HG03565 (cell line): ENCODE measurements around the gene PIP5KL1.
A peak's percentile ranks its signal among the peaks of the same experiment; 100 is the strongest.

Experiments
- ATAC-seq: cut with Tn5 transposase; IDR thresholded peaks from one replicate; pipeline ENCODE4 v1.9.1; 2021; ENCODE audit warnings: mild to moderate bottlenecking, moderate library complexity; ENCODE audit not compliant: unreplicated experiment

Gene PIP5KL1, protein sequence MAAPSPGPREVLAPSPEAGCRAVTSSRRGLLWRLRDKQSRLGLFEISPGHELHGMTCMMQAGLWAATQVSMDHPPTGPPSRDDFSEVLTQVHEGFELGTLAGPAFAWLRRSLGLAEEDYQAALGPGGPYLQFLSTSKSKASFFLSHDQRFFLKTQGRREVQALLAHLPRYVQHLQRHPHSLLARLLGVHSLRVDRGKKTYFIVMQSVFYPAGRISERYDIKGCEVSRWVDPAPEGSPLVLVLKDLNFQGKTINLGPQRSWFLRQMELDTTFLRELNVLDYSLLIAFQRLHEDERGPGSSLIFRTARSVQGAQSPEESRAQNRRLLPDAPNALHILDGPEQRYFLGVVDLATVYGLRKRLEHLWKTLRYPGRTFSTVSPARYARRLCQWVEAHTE

DNA sequence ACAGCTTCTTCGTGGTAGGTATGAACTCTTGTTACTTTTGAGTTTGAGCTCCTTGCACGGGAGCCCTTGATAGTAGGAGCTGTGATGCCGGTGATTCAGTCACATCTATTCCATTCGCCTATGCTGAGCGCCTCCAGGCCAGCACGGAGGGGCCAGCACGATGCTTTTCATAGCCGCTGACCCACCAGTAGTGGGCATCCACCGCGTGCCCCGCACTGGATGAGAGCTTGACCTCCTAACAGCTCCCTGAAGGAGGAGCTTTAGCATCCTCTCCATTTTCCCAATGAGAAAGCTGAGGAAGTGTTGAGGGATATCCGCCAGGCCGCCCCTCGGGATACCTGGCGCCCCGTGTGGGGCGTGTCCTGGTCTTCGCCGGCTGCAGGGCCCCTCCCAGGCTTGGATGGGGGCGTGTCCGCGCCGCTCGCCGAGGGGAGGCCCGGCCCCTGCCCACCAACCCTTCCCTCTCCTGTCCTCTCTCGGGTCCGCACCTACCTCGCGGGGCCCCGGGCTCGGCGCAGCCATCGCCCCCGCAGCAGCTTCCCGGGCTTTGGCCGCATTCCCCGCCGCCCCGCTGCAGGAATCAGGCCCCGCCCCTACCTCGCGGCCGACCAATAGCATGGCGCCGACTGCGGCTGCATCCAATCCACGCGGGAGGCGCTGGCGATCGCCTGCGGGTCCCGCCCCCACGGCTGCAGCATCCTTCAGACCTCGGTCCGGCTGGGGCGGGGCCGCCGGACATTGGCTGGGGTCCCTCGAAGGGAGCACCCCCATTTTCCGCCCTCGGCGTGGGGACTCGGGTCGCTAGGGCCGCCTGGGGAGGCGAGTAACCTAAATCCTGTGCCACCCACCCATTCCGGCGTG lies at the start of gene PIP5KL1:
PIP5KL1 (minus strand) TSS at position 547 of the 861 bp plus-strand sequence; CDS start at position 522, 25 bp downstream.
- ATAC-seq, result peak; percentile 66

DNA sequence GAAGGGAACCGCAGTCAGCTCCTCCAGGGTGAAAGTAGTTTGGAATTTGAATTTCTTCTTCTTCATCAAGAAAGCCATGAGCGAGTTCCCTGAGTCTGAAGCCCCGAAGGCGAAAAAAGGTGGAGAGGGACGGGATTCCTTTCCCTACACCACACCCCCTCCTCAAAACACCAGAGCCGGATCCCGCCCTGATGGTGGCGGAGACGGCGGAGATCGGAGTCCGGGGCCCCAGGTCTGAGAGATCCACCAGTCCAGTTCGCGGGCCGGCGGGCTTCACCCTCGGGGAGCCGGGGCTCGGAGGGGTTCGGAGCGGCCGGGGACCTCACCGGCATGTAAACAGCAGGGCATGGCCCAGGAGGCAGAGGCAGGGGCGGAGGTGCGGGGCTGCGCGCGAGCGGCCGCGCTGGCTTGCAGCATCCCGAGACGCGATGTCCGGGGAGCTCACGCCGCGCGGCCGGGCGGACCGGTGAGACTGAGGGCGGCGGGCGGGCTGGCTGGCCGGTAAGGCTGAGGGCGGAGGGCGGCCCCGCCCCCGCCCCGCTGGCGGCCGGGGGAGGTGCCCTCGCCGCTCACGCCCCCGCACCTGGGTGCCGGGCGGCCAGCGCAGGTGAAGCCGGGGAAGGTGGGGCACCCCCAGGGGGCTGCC lies 49.6 kb upstream of the PIP5KL1 start:
- no peak for ATAC-seq

DNA sequence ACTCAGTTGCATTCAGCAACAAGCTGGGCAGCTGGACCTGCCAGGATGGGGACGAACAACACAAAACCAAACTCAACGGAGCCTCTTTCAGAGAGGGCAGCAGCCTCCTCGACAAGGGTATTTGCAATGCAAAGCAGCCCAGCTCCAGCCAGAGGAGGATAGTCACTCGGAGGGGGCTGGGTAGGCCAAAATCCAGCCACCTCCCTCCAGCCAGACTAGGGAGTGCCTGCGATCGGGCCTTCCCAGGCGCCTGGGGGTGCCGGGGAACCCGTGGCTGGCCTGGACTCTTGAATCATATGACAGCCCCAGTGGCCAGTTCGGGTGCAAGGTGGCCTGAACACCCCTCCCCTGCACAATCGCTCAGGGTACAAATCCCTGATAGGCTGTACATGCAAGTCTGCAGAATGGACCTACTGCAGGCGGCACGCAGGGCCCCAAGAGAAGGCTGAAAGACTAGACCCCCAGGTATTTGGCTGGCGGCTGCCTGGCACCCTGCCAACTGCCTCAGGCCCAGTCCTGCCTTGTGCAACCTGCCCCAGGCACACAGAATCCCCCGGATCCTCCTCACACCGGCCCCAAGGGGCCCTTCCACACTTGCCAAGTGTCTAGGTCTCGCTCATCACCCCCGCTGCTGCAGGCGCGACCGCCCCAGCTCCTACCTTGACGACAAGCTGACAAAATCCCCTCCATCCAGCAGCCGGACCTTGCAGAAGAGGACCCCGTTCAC lies 48.9 kb upstream of the PIP5KL1 start:
- ATAC-seq, result no peak

DNA sequence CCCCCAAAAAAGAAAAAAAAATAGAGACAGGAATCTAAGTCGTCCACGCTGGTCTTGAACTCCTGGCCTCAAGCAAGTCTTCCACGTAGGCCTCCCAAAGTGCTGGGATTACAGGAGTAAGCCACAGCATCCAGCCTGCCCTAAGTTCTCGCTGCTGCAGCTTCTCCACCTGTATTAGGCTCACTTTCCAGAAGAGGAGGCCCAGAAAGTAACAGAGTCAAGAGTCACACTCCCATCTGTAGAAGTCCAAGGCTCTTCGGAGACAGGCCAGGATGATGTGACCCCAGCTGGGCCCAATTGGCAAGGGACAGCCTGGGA lies 48.4 kb upstream of the PIP5KL1 start:
- ATAC-seq, result no peak

DNA sequence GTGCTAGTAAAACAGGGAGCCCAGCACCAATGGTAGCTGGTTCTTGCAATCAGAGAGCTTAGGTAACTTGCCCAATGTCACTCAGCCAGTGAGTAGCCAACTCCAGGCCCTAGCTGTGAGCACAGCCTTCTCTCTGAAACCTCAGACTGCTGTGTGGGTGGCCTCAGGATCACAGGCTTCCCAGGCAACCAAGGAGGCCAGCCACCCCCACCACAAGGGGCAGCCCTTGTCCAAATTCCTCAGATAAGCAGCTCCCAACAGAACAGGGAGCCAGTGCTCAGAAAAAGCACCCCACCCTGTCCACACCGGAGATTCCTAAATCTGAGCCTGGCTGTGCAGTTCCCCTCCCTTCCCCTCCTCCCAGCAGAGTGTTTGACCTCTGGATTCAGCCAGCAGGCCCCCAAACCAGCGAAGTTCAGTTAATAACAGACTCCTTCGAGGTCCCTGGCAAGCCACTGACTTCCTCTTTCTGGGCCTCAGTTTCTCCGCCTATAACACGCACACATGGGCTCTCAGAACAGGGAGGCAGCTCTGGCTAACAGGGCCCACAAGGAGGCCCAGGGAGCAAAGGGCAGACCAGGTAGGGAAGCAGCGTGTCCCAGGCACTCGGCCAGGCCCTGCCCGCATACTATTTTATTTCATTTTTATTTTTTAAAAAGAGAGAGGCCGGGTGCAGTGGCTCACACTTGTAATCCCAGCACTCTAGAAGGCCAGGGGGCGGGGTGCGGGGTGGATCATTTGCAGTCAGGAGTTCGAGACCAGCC lies 47.5 kb upstream of the PIP5KL1 start:
- ATAC-seq, result no peak

DNA sequence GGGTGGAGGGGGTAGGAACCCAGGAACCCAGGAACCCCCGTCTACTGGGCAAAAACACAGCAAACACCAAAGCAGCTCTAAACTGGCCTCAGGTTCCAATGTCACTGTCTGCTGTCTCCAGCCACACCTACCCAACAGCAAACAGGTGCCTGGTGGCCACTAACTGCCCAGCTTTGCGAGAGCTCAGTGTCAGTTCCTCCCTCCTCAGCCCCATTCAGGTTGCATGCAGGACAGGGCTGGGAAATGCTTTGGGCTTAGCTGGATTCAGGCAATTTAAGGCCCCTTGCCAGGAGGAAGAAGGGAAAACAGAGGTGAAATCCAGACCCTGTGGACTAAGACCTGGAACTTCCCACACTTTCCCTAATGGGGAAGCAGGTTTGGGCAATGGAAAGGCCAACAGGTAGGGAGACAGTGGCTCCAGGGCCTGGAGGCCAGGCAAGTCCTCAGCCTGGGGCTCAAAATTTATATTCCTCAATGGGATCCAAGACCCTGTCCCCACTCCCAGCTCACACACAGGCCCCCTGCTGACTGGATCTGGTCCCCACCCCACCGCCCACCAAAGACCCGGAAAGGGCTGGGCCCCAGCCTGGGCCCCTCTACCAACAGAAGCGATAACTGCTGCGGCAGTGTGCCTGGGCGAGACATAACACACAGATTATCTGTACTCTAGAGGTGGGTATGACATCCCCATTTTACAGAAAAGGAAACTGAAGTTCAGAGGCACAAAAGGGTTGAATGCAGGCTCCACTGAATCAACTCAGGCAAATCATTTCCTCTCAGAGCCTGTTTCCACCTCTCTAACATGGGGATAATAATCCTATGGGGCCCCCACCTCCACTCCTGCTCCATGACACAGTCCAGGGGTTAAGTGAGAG lies 46.7 kb upstream of the PIP5KL1 start:
- ATAC-seq, result no peak

DNA sequence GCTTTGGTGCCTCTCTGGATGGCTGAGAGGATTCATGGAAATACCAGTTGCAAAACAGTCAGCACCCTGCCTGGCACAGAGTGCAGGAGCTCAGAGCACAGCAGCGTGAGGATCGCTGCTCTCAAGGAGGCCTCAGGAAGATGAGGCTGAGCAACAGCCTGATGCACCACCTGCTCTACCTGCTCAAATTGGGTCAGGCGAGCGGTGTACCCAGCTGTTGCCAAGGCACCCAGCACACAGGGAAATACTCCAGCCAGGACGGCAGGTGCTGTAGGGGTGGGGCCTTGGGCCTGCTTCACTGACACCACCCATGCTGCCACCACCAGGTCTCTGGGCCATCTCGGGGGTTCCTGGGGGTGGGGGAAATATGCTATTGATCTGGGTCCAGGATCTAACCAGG lies 45.9 kb upstream of the PIP5KL1 start:
- ATAC-seq, result no peak

DNA sequence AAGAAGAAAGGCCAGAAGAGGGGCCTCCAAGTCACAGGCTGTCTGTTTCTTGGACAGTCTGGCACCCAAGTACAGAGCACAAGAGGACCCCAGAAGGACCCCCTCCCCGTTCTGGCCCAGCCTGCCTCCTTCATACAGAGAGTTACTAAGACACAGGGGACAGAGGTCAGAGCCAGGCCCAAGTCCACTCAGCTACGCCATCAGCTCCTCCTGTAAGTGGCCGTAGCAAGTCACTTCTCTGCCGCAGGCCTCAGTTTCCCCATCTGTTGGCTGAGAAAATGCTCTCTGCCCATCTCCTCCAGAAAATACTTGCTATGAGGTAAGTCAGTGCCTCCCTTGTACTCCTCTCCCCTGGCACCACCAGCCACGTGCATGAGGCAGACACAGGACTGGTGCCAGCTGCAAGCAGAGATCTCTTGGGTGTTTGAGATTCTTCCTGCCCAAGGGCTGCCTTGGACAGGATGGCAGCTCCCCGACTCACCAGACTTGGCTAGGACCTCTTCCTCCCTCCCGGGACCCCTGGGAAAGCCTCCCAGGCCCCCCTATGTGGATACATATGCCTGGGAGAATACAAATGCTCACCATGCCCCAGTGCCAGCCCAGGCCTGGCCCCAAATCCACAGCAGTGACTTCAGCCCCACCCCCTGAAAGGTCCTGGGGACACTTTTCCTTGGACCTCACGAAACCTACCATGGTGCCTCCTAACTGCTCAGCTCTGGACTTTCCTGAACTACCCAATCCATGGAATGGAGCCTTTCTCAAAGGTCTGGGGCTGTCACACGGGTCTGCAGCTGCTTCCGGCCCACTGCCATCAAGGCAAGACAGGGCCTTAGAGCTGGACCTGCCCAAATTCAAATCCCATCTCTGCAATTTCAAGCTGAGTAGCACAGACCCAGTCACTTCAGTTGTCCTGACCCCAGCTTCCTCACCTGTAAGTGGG lies 45.1 kb upstream of the PIP5KL1 start:
- no peak for ATAC-seq

DNA sequence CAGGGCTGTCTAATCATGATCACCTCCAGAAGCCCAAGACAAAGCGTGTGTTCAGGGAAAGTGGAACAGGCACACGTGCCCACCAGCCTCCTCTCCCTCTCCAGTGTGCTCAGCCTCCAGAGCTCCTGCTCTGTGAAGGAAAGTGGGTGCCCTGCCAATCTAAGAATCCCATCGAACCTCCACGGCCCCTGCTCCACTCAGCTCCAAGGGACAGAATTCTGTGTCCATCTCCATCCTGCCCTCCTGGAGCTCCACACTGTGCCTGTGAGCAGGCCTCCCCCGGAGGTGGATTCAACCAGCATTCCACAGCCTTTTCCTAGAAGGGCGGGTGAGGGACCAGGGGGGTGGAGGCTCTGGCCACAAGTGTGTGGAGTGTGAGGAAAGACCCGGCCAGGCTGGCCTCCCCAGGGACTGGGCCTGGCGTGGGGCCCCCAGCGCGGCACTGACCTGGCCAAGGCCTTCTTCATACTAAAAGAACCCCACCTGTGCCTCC lies 44.2 kb upstream of the PIP5KL1 start:
- ATAC-seq, result no peak

DNA sequence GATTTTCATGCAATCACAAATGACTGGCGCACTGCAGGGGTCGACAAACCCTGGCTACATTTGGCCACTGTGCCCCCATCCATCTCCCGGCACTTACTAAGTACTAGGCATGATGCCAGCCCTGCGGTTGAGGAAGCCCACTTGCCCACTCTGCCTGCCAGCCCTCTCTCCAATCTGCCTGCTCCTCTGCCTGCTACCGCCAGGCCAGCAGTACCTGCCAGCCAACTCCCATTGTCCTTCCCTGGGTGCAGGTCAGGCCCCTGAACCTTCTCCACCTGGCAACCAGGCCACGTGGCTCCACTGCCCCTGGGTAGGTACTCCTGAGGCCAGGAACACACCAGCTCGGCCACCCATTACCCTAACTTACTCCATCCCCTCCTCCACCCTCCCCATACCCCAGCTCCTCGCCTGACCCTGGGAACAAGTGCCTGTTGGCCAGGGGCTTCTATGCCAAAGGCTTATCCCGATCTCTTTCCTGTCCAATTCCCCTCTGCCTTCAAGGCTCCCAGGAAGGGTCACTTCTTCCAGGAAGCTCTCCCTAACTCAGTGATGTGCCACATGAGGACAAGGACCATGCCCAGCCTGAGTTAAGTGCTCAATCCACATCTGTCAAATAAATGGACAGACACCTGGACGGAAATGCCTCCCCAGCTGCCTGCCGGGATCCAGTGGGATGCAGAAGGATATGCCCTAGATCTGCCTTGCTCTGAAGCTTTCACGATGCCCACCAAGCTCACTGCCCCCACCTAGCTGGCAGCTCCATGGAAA lies 43.6 kb upstream of the PIP5KL1 start:
- no peak for ATAC-seq

DNA sequence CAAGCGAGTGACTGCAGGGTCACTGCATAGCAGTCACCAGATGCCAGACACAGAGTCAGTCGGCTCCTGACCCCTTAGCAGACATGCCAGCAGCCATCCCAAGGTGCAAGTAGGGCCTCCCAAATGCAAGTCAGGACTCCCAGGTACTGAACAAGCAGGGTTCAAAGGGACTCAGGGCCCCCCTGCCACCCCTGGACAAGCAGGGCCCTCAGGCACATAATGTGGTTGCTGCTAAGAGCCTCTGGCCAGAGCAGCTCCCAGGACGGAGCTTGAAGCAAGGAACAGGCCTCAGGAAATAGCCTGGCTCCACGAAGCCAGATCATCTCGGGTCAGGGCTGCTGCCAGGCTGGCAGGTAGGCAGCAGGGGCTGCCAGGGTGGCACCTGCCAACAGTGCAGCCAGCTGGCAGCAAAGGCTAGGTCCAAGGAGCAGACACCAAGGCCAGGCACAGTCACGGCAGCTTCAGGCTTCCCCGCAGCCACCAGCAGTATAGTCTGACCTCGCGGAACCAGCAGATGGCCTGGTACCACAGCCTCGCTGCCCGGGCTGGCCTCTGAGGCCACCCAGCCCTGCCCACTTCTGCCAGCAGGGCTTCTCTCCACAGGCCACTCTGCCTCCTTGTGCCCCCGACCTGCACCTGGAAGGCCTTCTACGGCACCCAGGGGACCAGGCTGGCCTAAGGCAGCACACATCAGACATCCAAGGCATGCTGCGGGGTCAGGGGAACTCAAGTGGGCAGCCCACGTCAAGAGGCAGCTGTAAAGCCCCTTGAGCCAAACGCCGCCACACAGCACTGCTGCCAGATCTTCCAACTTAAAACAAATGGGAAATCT lies 42.8 kb upstream of the PIP5KL1 start:
- ATAC-seq, result no peak

DNA sequence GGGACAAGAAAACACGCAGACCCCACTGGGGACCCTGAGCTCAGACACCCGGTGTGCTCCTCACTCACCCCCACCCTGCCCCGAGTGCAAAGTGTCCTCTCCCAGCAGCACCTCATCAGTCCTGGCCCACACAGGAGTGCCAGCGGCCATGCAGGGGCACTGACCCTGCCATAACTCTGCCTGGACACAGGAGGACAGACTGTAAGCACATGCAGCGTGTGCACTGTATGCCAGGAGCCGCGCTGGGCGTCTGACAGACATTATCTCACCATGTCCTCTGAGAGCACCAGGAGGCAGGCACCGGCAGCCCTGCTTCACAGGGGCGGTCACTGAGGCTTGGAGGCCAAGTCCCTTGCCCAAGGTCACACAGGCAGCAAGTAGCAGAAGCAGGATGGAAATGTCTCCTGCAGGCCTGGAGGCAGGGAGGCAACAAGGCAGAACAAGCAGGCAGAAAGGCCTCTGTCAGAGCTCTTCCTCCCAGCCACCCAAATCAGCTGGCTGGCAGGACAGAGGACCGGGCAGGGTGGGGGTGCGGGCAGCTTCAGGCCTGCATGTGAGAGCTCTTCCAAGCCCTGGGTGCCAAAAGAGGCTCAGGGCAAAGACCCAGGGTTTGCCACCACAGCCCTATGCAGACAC lies 41.8 kb upstream of the PIP5KL1 start:
- no peak for ATAC-seq

DNA sequence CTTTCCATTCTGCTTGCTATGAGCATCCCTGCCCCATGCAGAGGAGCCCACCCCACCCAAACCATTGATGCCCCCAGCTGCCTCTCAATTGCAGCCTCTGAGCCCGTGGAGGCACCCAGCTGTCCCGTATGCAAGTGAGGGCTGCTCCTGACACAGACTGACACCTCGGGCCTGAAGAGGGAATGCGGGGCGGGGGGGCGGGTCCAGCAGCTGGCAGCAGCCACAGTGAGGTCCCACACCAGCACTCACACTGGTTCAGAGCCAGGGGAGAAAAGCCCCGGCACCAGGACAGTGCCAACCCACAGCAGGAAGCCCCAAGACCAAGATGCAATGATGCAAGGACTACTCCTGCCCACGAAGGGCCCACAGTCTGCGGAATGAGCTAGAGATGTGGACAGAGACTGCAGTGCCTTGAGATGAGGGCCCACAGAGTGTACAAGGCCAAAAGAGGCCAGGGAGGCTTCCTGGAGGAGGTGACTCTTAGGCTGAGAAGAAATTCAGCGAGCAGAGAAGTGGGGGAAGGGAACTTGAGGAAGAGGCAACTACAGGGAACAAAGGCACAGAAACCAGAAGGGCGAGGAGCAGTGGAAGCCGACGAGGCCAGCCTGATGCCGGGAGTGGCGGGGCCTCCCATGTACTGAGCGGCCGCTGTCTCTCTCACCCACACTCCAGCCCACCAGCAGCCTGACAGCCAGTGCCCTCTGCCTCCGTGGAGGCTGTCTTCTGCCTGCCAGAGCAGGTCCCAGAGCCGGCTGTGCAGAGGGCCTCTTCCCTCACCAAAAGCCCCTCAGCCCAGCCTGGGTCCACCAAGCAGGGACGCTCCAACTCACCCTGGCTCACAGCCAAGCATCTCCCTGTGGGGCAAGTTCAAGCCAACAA lies 41.0 kb upstream of the PIP5KL1 start:
- ATAC-seq, result no peak

DNA sequence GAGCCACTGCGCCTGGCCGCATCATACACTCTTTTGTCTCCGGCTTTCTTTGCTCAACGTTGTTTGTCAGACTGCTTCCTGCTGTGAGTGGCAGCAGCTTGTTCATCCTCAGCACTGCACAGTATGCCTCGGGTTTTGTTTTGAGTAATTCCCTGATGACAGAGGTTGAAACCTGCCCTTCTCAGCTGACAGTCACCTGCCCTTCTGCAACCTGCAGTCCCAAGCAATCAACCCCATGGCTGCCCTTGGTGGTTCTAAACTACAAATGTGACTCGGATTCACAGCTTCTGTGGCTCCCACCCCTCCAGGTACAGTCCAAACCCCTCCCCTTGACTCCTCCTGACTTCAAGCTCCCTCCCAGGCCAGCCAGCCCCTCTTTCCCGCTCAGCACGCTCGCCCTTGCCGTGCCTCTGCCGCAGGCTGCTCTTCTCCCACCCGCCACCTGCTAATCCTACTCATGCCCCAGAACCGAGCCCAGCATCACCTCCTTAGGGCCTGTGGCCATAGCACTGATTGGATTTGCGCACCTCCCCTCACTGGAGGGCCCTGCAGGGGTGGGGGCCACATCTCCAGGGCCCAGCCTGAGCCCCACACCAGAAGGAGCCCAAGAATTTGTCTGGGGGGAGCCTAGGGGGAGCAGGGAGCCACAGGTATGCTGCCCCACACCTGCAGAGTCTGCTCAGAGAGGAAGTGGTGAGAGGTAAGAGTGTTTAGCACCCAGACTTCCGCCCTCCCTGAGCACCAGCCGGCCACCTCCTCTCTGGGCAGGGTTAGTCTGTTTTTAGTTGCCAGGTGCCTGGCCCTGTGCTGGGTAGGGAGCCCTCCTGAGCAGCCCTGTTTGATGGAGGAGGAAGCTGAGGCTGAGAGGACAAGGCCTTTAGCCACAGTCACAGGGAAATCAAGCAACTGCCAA lies 40.1 kb upstream of the PIP5KL1 start:
- ATAC-seq, result peak; percentile 76
